Measurements from ENCODE around the gene PDGFA.
"Not testable (repeated sequence)": the region's sequence is repeated elsewhere in the genome, so short reads cannot be mapped to it uniquely, and the experiment has no call there.

The PDGFA gene

DNA sequence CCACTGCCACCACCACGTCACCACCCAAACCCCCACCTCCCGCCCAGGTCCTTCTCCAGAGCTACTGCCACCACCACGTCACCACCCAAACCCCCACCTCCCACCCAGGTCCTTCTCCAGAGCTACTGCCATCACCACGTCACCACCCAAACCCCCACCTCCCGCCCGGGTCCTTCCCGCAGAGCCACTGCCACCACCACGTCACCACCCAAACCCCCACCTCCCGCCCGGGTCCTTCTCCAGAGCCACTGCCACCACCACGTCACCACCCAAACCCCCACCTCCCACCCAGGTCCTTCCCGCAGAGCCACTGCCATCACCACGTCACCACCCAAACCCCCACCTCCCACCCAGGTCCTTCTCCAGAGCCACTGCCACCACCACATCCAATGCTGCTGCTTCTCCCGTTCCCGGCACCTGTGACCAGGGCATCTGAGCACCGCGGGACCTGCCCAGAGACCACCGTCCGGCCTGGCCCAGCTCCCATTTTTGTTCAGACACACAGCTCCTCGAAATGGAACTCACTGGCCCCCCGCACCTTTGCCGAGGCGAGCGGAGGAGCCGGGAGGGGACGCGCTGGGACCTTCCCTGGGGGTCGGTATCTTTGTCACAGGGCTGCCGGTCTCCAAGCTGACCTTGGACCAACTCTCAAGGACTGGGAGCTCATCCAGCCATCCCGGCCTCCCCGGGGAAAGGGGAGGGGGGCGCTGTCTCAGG lies 32.7 kb upstream of the PDGFA start:
- DNase-seq, result not testable (repeated sequence)

DNA sequence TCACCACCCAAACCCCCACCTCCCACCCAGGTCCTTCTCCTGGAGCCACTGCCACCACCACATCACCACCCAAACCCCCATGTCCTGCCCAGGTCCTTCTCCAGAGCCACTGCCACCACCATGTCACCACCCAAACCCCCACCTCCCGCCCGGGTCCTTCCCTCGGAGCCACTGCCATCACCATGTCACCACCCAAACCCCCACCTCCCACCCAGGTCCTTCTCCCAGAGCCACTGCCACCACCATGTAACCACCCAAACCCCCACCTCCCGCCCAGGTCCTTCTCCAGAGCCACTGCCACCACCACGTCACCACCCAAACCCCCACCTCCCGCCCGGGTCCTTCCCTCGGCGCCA lies 31.9 kb upstream of the PDGFA start:
- not testable (repeated sequence) for DNase-seq

- DNase-seq, result no peak
These were observed 31.4 kb upstream of the PDGFA start for GRCh38 chr7:550881-551614.

DNA sequence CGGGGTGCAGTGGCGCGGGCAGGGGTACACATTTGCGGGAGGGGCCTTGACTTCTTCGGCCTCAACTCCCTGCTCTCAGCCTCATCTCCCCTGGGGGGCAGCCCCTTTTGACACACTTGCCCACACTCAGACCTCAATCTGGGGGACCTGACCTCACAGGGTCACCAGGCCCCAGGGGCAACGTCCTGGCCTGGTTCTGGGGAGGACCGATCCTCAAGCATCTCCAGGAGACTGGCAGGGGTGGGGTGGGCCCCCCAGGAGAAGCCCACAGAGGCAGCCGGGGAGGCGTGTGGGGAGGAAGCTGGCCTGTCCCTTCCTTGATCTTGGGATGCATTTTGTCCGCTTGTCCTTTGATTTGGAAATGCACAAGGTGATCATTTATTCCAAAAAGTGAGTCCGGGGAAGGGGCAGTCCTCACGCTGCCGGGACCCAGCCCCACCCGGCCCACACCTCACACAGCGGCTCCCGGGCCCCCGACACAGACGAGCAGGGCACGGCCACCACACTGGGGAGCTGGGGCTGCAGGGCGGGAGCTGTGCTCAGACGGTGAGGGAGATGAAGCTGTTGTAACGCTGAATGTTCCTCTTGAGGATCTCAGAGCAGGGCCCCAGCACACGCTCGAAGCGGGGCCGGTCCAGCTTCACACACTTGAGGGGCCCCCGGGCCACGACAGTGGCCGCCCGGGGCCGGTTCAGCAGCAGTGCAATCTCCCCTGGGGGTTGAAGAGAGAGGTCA lies 30.4 kb upstream of the PDGFA start:
- no peak for DNase-seq

GRCh38 chr7:549066-549890 lies 29.6 kb upstream of the PDGFA start:
- DNase-seq, result no peak

DNA sequence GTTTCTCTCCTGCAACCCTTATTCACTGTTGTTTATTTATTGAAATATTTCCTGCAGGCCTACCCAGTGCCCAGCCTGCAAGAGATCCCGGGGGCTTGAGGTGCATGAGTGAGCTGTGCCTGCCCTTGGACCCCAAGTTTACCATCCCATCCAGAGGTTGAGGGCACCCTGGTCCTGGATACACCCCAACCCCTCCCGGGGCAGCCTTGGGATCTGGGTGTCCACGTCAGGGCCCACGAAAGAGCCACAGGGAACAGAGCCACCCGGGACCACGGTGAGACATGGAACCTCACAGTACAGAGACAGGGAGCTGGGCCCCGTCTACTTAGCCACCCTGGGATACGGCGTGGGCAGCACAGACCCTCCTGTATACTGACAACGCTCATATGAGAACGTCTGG lies 28.8 kb upstream of the PDGFA start:
- DNase-seq, result no peak

DNA sequence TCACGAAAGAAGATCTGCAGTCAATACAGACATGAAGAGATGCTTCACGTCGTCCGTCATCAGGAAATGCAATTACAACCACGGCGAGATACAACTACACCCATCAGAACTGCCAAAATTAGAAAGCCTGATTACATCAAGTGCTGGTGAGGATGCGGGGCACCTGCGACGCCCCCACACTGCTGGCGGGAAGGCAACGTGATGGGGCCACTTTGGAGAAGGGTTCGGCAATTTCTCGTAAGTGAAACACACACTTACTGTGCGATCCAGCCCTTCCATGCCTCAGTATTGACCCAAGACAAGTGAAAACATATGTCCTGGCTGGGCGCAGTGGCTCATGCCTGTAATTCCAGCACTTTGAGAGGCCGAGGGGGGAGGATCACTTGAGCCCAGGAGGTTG lies 25.8 kb upstream of the PDGFA start:
- no peak for DNase-seq

GRCh38 chr7:544338-545221 lies 24.9 kb upstream of the PDGFA start:
- DNase-seq, result no peak

DNA sequence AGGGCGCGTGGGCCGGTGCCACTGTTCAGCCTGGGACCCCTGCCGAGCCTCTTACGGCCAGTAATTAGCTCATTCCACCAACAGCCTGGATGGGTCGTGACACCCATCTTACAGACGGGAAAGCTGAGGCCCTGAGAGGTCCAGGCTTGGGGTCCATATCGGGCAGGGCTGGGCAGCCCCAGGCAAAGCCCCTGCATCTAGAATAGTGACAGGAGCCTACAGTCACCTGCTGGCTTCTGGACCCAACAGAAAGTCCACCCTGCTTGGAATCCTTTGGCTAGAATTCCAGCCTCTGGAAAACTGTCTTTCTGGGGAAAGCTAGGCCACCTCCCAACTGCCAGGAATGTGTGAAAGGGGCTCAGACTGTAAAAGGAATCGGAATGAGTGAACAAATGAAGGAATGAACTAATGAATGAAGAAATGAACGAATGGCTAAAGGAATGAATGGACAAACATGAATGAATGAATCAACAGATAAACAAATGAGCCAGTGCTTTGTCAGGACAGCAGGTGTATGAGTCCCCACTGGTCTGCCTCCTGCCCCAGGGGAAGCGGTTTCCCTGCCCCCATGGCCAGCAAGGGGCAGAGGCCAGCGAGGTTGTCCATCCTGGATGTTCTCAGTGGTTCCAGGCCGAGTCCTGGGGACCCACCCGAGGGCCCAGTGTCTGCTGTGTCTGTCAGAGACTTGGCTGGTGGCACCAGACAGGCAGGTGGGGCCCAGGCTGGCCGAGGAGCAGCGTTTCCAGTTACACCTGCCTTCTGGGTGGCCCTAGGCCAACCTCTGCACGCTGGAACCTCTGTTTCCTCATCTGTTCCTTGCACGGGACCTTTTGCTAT lies 24.1 kb upstream of the PDGFA start:
- no peak for DNase-seq

DNA sequence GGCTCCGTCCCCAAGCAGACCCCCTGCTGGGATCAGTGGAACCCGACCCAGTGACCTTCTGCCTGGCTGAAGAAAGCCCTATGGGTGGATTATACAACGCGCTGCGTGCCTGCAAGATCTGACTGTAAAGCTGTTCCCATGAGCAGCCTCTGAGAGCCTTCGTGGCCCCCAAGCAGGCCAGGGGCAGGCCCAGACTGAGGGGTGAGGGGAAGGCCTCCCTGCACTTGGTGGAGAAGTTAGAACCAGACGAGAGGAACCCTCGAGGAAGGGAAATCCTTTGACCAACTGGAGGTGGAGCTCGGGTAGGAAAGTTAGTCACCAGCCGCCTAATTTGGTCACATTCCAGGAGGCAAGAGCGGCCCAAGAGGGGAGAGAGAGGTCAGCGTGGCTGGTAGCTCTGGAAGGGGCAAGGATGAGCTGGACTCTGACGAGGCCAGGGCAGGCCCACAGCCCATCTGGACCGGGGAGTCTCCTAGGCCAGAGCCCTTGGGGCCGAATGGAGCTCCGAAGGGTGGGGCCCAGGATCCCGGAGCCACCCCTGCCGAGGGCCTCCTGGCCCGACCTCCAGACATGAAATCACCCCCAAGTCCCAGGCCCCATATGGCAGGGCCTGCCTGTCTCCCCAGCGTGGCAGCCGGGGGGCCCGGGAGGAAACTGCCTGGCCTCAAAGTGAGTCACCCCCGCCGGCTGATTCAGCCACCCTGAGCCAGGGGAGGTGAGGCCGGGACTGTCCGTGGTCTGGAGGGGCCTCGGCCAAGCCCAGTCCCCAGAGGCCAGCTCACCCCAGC lies 23.3 kb upstream of the PDGFA start:
- DNase-seq, result no peak

DNA sequence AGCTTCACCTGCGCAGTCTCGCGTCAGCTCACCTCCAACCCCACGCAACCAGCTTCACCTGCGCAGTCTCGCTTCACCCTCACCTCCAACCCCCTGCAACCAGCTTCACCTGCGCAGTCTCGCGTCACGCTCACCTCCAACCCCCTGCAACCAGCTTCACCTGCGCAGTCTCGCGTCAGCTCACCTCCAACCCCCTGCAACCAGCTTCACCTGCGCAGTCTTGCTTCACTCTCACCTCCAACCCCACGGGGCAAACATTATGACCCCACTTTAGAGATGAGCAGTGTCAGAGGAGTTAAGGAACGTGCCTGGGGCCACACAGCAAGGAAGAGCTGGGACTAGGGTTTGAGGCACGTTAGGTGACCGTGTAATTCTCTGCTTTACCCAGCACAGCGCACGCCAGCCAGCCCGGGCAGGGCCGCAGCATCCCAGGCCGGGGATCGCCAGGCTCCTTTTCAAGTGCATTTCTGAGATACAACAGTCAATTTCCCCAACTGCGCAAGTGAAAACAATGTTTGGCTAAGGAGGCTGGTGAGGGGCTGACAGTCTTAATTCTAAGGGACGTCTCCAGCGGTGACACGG lies 22.6 kb upstream of the PDGFA start:
- DNase-seq, result no peak

DNA sequence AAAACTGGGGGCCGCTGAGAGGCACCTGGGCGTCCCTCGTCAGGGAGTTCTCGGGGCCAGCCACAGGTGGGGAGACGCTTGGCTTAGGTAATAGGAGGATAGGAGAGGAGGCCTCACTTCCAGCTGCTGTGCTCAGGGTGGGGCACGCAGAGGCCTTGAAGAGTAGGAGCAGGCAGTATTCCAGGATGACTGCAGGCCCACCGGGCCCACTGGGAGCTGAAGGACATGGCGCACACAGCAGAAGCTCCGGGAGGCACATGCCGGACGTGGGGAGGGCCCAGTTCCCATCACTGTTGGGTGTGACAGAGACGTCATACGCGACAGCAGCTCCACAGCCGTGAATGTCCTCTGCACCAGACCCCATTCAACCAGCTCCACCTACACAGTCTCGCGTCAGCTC lies 22.0 kb upstream of the PDGFA start:
- no peak for DNase-seq

GRCh38 chr7:540997-541396 lies 21.4 kb upstream of the PDGFA start:
- DNase-seq, result no peak

DNA sequence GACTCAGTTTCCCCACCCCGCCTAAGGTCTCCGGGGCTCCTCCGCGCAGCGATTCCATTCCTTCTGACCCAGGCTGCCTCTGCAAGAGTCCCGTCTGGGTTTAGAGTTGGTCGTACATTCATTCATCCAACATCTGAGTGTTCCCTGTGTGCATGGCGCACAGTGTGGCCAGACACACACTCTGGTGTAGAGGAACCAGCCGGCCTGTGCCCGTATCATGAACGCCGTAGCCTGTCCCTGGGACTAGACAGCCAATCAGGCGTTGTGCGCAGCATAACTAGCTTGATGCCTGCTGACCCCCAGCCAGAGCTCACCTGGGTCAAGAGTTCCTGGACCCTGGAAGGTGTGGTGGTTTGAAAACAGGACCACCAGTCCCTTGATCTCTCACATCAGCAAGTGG lies 20.9 kb upstream of the PDGFA start:
- no peak for DNase-seq

DNA sequence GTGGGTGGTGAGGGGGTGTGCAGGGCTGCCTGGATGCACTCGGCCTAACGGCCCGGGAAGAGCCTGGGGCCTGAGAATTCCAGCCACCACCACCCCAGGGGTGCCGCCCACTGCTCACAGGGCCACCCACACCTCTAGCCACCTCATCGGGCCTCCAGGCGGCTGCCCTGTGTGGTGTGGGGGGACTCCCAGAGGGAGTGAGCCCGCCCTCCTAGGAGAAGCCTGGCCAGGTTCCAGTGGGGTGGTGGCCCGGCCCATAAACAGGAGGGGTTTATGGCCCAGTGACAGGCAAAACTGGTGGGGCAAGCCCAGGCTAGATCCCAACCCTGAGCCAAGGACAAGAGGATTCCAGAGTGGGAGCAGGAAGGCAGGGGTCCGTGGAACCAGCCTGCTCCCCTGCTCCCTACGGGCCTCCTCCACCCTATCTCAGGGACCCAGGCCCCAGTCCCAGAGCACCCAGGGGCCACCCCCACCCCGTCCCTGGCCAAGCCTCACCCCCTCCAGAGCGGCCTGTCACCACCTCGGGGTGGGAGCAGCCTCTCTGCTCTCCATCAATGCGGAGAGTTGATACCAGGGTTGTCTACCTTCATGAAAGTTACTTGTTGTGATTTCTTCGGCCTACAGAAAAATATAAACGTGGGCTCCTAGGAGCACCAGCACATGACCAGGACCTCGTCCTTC lies 20.2 kb upstream of the PDGFA start:
- DNase-seq, result no peak

DNA sequence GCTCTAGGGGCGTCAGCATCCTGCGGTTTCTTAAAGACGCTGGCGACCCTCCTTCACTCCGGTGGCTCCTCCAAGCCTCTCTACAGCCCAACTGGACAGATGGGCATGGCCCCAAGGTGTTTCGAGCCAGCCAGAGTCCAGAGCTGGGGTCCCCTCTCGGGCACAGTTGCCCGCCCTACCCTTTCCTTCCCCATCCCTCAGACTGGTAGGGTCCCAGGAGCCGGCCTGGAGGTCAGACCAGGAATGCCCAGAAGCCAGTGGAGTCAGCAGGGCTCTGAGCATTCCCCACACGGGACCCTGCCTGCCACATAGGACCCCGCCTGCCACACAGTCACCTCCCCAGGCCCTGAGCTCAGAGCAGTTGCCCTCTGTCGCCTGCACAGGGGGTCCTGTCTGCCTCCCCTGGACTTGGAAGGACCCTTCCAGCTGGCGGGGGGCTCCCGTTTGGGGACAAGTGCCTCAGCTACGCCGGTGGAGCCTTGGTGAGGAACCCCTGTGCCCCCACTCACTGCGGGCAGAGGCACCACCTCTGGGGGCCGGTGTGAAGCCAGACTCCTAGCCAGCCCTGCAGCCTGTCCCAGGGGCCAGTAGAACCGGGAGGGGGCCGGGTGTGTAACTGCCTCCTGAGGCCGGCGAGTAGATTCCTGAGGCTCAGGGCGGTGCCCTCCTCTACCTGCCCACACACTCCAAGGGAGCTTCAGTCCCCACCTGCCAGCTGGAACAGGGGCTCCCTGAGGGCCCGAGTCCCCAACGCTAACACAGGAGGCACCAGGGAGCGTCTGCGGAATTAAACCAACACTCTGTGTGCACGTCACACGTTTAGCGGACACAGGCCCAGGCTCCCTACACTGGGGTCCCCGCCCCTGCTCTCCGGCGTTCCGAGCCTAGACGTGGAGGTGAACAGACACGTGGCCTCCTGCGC lies 19.4 kb upstream of the PDGFA start:
- no peak for DNase-seq

GRCh38 chr7:537911-538634 lies 18.4 kb upstream of the PDGFA start:
- DNase-seq, result no peak
